Neuronal stem cell (in vitro differentiated cells): ENCODE data around the gene AP2A1.

Experiments used
- DNase-seq: peaks from one replicate; pipeline ENCODE4 v3.0.0-alpha.2; 2013; ENCODE audit warnings: low spot score
- H2AFZ ChIP-seq: one replicate; pipeline ENCODE4 v1.6.1; 2013; ENCODE audit warnings: mild to moderate bottlenecking, low read length, inconsistent platforms
- H2AK5ac ChIP-seq: 2 replicates; pipeline ENCODE4 v1.6.1; 2013; ENCODE audit warnings: low read depth, mild to moderate bottlenecking, inconsistent platforms, low read length, moderate library complexity, mixed read lengths
- H2BK120ac ChIP-seq: 2 replicates; pipeline ENCODE4 v1.6.1; 2013; ENCODE audit warnings: low read depth, mild to moderate bottlenecking, inconsistent platforms, low read length, moderate library complexity, mixed read lengths
- H2BK12ac ChIP-seq: one replicate; pipeline ENCODE4 v1.6.1; 2013; ENCODE audit warnings: low read length, inconsistent platforms
- H2BK15ac ChIP-seq: 2 replicates; pipeline ENCODE4 v1.6.1; 2013; ENCODE audit warnings: mild to moderate bottlenecking, low read length, inconsistent platforms, mixed read lengths
- H2BK5ac ChIP-seq: one replicate; pipeline ENCODE4 v1.6.1; 2013; ENCODE audit warnings: inconsistent platforms, mild to moderate bottlenecking, low read length, moderate library complexity
- H3K14ac ChIP-seq: one replicate; pipeline ENCODE4 v1.6.1; 2013; ENCODE audit warnings: low read length, inconsistent platforms
- H3K18ac ChIP-seq: 2 replicates; pipeline ENCODE4 v1.6.1; 2013; ENCODE audit warnings: low read length, inconsistent platforms
- H3K23ac ChIP-seq: 2 replicates; pipeline ENCODE4 v1.6.1; 2013; ENCODE audit warnings: low read depth, mild to moderate bottlenecking, mixed read lengths, low read length, inconsistent platforms; ENCODE audit not compliant: poor library complexity
- H3K27ac ChIP-seq: replicated peaks from 3 replicates; pipeline ENCODE4 v1.5.1; 2013; ENCODE audit warnings: low read length, inconsistent platforms
- H3K27me3 ChIP-seq, 3 experiments: 2 replicates each; pipeline ENCODE4 v1.6.1; 2013; ENCODE audit warnings: low read length in 3 of 3, mild to moderate bottlenecking in 2 of 3, inconsistent platforms in 1 of 3, low read depth in 1 of 3, mixed read lengths in 1 of 3, moderate library complexity in 1 of 3; ENCODE audit not compliant: control insufficient read depth in 3 of 3, insufficient read depth in 3 of 3
- H3K36me3 ChIP-seq, 2 donors: replicated peaks in 1 of 2; 2 replicates each; pipeline ENCODE4 v1.6.1; 2013; ENCODE audit warnings: low read length in 2 of 2; ENCODE audit not compliant: control insufficient read depth in 2 of 2, insufficient read depth in 2 of 2
- H3K4ac ChIP-seq: 2 replicates; pipeline ENCODE4 v1.6.1; 2013; ENCODE audit warnings: inconsistent platforms, mild to moderate bottlenecking, low read length, moderate library complexity
- H3K4me1 ChIP-seq, 2 donors: 1 replicate in 1 of 2; 2 replicates in 1 of 2; pipeline ENCODE4 v1.6.1; 2013; ENCODE audit warnings: low read length in 2 of 2, low read depth in 1 of 2; ENCODE audit not compliant: control insufficient read depth in 2 of 2, insufficient read depth in 1 of 2
- H3K4me2 ChIP-seq: one replicate; pipeline ENCODE4 v1.6.1; 2013; ENCODE audit warnings: mild to moderate bottlenecking, low read length, inconsistent platforms; ENCODE audit not compliant: insufficient read depth, poor library complexity, severe bottlenecking
- H3K4me3 ChIP-seq, 2 donors: 2 replicates each; pipeline ENCODE4 v1.5.1; 2013; ENCODE audit warnings: low read length in 2 of 2, mild to moderate bottlenecking in 2 of 2, inconsistent platforms in 1 of 2, moderate library complexity in 1 of 2
- H3K79me1 ChIP-seq: one replicate; pipeline ENCODE4 v1.6.1; 2013; ENCODE audit warnings: low read depth, mild to moderate bottlenecking, inconsistent platforms, low read length, moderate library complexity
- H3K9ac ChIP-seq: one replicate; pipeline ENCODE4 v1.6.1; 2013; ENCODE audit warnings: mild to moderate bottlenecking, low read depth, low read length, inconsistent platforms; ENCODE audit not compliant: poor library complexity
- H3K9me3 ChIP-seq, 2 donors: replicated peaks in 1 of 2; 2 replicates each; pipeline versions ENCODE3 to v1.6.1; 2013; ENCODE audit warnings: low read length in 2 of 2, mild to moderate bottlenecking in 2 of 2, inconsistent platforms in 1 of 2, low read depth in 1 of 2, mixed read lengths in 1 of 2, moderate library complexity in 1 of 2; ENCODE audit not compliant: control insufficient read depth in 2 of 2, insufficient read depth in 1 of 2
- H4K8ac ChIP-seq: one replicate; pipeline ENCODE4 v1.6.1; 2013; ENCODE audit warnings: low read depth, mild to moderate bottlenecking, inconsistent platforms, low read length, moderate library complexity
- H4K91ac ChIP-seq: one replicate; pipeline ENCODE4 v1.6.1; 2013; ENCODE audit warnings: low read length, low read depth, mild to moderate bottlenecking, inconsistent platforms; ENCODE audit not compliant: poor library complexity
- WGBS, 2 donors: extraction: QIAGEN DNeasy Blood & Tissue Kit; methylation state at CpG; one replicate each; pipeline ENCODE4 v1.1.7; 2013; ENCODE audit warnings: missing lambda C conversion rate in 2 of 2, mixed read lengths in 1 of 2; ENCODE audit not compliant: insufficient read length in 2 of 2, insufficient replicate concordance in 1 of 2; ENCODE audit errors: extremely low coverage in 2 of 2; 5-methylcytosine and 5-hydroxymethylcytosine counted together

The AP2A1 gene

DNA sequence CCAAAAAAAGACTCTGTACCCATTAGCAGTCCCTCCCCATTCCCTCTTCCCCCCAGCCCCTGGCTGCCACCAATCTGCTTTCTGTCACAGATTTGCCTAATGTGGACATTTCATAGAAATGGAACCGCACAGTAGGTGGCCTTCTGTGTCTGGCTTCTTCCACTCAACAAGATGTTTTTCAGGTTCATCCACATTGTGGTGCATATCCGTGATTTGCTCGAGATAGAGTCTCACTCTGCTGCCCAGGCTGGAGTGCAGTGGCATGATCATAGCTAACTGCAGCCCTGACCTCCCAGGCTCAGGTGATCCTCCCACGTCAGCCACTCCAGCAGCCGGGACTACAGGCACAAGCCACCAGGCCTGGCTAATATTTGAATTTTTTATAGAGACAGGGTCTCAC is 20.9 kb downstream of the AP2A1 start:
- H4K91ac ChIP-seq: no peak overlapping the region
- no peak overlapping the region for H2AFZ ChIP-seq

DNA sequence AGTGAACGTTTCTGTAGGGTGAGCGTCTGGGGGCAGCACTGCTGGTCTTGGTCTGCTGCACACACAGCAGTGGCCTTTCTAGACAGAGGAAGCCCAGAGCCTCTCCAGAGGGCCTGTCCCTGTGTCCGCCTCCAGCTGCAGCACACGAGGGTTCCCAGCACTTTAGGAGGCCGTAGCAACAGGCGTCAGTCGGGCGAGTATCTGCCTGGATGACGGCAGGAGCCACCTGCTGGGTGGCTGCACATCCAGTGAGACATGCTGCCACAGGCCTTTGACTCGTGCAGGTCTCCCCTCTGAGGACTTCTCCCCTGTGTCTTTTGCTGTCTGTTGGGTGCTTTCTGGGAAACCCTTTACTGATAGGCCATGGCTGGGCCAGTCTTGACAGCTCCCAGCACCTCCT is 22.1 kb downstream of the AP2A1 start:
- no peaks in the 10 kb centered on the region for H3K4me1 ChIP-seq
- no peak overlapping the region for H3K9ac ChIP-seq
- no peak overlapping the region for H3K18ac ChIP-seq
- H4K91ac ChIP-seq: no peak overlapping the region
- H2BK12ac ChIP-seq: no peak overlapping the region
- H3K4me3 ChIP-seq: no peak overlapping the region
- H3K4me2 ChIP-seq: no peak overlapping the region
- peak overlapping the region; percentile 53 for H2BK5ac ChIP-seq
- no peak for DNase-seq
- H3K23ac ChIP-seq: peak overlapping the region; percentile 85
- H2BK15ac ChIP-seq: no peak overlapping the region
- H4K8ac ChIP-seq: peak overlapping the region; percentile 48
- WGBS, 2 donors: no CpG with 5 or more reads among the region's 10 CpGs
- H2AK5ac ChIP-seq: no peak overlapping the region
- no peak overlapping the region for H3K4ac ChIP-seq
- H3K79me1 ChIP-seq: peaks cover 9% of the 10 kb centered on the region
- H3K27me3 ChIP-seq: no peaks in the 10 kb centered on the region
- H3K27ac ChIP-seq: no peak overlapping the region
- peaks cover 0 to 5% of the 10 kb centered on the region in 2 donors for H3K9me3 ChIP-seq
- H3K14ac ChIP-seq: no peak overlapping the region
- no peak overlapping the region for H2AFZ ChIP-seq
- H2BK120ac ChIP-seq: no peak overlapping the region
- peaks cover 35 to 77% of the 10 kb centered on the region in 2 donors for H3K36me3 ChIP-seq

More for the DNA sequence above, 20.9 kb downstream of the AP2A1 start:
- Histone ChIP-seq H3K4ac (no peak overlapping the region), H2BK5ac (no peak overlapping the region), H3K14ac (no peak overlapping the region), H3K79me1 (peaks cover 9% of the 10 kb centered on the region), H3K27me3 (no peaks in the 10 kb centered on the region), H3K4me1 (no peaks in the 10 kb centered on the region), H3K23ac (no peak overlapping the region), H2BK15ac (no peak overlapping the region), H2AK5ac (no peak overlapping the region), H2BK12ac (no peak overlapping the region), H3K9me3 (peaks cover 0 to 5% of the 10 kb centered on the region in 2 donors), H3K18ac (no peak overlapping the region), H3K4me2 (no peak overlapping the region), H2BK120ac (no peak overlapping the region), H3K9ac (no peak overlapping the region), H4K8ac (no peak overlapping the region), H3K27ac (no peak overlapping the region), H3K36me3 (peaks cover 36 to 79% of the 10 kb centered on the region in 2 donors), H3K4me3 (no peak overlapping the region)
- no peak for DNase-seq
- no CpG with 5 or more reads among the region's 5 CpGs for WGBS, 2 donors

DNA sequence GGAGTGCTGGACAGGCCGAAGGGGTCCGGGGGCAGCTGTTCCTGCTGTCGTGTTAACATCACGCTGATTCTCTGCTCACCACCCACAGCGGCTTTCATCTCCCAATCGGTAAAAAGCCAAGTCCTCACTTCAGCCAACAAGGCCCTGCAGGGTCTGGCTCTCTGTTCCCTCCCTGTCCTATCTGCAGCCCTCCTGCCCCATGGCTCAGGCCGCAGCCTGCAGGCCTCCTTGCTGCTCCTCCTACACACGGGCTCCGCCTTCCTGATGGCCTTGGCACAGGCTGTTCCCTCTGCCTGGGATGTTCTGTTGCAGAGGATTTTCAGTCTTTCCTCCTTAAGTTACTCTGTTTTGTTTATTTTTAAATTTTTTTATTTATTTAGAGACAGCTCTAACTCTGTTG is 24.1 kb downstream of the AP2A1 start:
- Histone ChIP-seq H3K36me3 (peaks cover 44 to 78% of the 10 kb centered on the region in 2 donors), H3K27me3 (no peaks in the 10 kb centered on the region)

DNA sequence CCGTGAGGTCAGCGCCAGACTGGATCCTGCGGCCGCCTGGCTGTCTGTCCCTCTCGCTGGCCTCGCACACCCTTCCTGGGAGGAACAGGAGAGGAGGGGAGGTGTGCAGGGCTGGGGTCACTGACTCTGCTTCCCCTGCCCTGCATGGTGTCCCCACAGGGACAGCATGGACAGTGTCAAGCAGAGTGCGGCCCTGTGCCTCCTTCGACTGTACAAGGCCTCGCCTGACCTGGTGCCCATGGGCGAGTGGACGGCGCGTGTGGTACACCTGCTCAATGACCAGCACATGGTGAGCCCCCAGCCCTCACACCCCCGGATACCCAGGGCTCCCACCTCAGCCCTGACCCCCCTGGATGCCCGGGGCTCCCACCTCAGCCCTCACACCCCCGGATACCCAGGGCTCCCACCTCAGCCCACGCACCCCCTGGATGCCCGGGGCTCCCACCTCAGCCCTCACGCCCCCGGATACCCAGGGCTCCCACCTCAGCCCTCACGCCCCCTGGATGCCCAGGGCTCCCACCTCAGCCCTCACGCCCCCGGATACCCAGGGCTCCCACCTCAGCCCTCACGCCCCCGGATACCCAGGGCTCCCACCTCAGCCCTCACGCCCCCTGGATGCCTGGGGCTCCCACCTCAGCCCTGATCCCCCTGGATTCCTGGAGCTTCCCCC is 25.1 kb downstream of the AP2A1 start:
- Histone ChIP-seq H3K14ac (no peak overlapping the region), H3K27me3 (no peaks in the 10 kb centered on the region), H3K27ac (no peak overlapping the region), H3K4me1 (no peaks in the 10 kb centered on the region), H3K36me3 (peaks cover 53 to 79% of the 10 kb centered on the region in 2 donors), H3K18ac (no peak overlapping the region), H2AFZ (no peak overlapping the region), H2BK15ac (peak overlapping the region; percentile 15), H3K9me3 (peaks cover 0 to 5% of the 10 kb centered on the region in 2 donors), H2BK5ac (peak overlapping the region; percentile 22), H4K91ac (no peak overlapping the region), H2BK12ac (no peak overlapping the region), H3K4me3 (peak overlapping the region in 1 of 2 donors; percentile 60), H3K4me2 (no peak overlapping the region), H3K23ac (no peak overlapping the region), H2AK5ac (no peak overlapping the region), H2BK120ac (no peak overlapping the region), H3K79me1 (peaks cover 13% of the 10 kb centered on the region), H3K9ac (no peak overlapping the region), H4K8ac (no peak overlapping the region), H3K4ac (no peak overlapping the region)
- no peak for DNase-seq
- no CpG with 5 or more reads among the region's 26 CpGs for WGBS, 2 donors

More for the DNA sequence above, 24.1 kb downstream of the AP2A1 start:
- no peak overlapping the region for H2BK12ac ChIP-seq
- H3K27ac ChIP-seq: no peak overlapping the region
- no peak overlapping the region for H2AFZ ChIP-seq
- H2BK15ac ChIP-seq: no peak overlapping the region
- no peak overlapping the region for H3K4me3 ChIP-seq
- no peak overlapping the region for H4K8ac ChIP-seq
- H3K18ac ChIP-seq: no peak overlapping the region
- peaks cover 11% of the 10 kb centered on the region for H3K79me1 ChIP-seq
- H3K4me2 ChIP-seq: no peak overlapping the region
- WGBS, 2 donors: no CpG with 5 or more reads among the region's 9 CpGs
- no peaks in the 10 kb centered on the region for H3K4me1 ChIP-seq
- no peak overlapping the region for H3K9ac ChIP-seq
- no peak overlapping the region for H2BK120ac ChIP-seq
- H3K23ac ChIP-seq: no peak overlapping the region
- peaks cover 0 to 5% of the 10 kb centered on the region in 2 donors for H3K9me3 ChIP-seq
- no peak for DNase-seq
- H2BK5ac ChIP-seq: no peak overlapping the region
- no peak overlapping the region for H3K4ac ChIP-seq
- H4K91ac ChIP-seq: no peak overlapping the region
- H2AK5ac ChIP-seq: no peak overlapping the region
- no peak overlapping the region for H3K14ac ChIP-seq
